ENCODE data around the gene MMP19.

- TF ChIP-seq CTCF (conservative IDR thresholded peaks at IDR 0.05) (no peak), ZFX (IDR thresholded peaks at IDR 0.05) (0 out of 2 replicates have a peak, but pooled peaks have one; percentile 17)
These were observed 25.8 kb downstream of the MMP19 start for GRCh38 chr12:55816881-55817344.
